ENCODE data around the gene VIPR1. TPM values are rescaled to one million over a fixed set of nuclear protein-coding genes. Genes with fewer than 3 reads are reported as not detected.

The VIPR1 gene
- not detected for total RNA-seq (2021; fragmentation: NEBNext Ultra II Directional; extraction: Animal tissue kit (Norgen Biotek cat#: 25700))
- long read RNA-seq = 0 reads

GRCh38 chr3:42502429-42503250 is at the start of gene VIPR1:
VIPR1 (plus strand) TSS chr3:42502643; CDS start chr3:42502736, 93 bp downstream.
- Mint-ChIP-seq H3K27me3 (ENCODE audit: insufficient read depth) (peaks cover 29% of the 10 kb centered on the region), H3K27ac (no peak within 1 kb of the TSS)
- TF ChIP-seq CTCF (IDR thresholded peaks at IDR 0.05) = no peak

GRCh38 chr3:42456211-42456610 is 46.2 kb upstream of the VIPR1 start:
- Mint-ChIP-seq H3K4me1 (ENCODE audit: low read depth) (no peaks in the 10 kb centered on the region), H3K9me3 (no peaks in the 10 kb centered on the region), H3K36me3 (ENCODE audit: low read depth) (no peaks in the 10 kb centered on the region), H3K27ac (no peak overlapping the region), H3K27me3 (ENCODE audit: insufficient read depth) (no peaks in the 10 kb centered on the region; the same call in none of the 2 replicates), H3K4me3 (no peak overlapping the region)
- DNase-seq = no peak
- no peak for TF ChIP-seq CTCF (IDR thresholded peaks at IDR 0.05)

More at GRCh38 chr3:42502429-42503250, at the start of gene VIPR1:
- Mint-ChIP-seq H3K4me1 (ENCODE audit: low read depth) (peaks cover 11% of the 10 kb centered on the region), H3K4me3 (peak within 1 kb of the TSS; percentile 33; the same call in 1 of the 2 replicates), H3K36me3 (ENCODE audit: low read depth) (no peaks in the 10 kb centered on the region), H3K9me3 (no peaks in the 10 kb centered on the region)
- no peak for DNase-seq

DNA sequence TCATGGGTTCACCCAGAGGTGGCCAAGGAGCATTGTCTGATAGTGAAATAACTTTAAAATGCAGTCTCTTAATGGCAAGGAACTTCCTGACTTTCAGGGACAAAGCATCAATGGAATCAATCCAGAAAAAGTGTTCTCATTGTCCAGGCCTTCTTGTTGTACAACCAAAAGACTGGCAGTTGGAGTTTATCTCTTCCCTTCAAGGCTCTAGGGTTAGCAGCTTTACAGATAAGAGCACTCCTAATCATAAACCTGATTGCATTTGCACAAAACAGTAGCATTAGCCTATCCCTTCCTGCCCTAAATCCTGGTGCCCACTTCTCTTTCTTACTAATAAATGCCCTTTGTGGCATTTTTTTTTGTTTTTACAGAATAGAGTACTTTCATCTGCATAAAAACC is 43.3 kb upstream of the VIPR1 start:
- H3K36me3 Mint-ChIP-seq (ENCODE audit: low read depth) = no peaks in the 10 kb centered on the region
- H3K27ac Mint-ChIP-seq = no peak overlapping the region
- no peaks in the 10 kb centered on the region; the same call in 1 of the 2 replicates for H3K27me3 Mint-ChIP-seq (ENCODE audit: insufficient read depth)

DNA sequence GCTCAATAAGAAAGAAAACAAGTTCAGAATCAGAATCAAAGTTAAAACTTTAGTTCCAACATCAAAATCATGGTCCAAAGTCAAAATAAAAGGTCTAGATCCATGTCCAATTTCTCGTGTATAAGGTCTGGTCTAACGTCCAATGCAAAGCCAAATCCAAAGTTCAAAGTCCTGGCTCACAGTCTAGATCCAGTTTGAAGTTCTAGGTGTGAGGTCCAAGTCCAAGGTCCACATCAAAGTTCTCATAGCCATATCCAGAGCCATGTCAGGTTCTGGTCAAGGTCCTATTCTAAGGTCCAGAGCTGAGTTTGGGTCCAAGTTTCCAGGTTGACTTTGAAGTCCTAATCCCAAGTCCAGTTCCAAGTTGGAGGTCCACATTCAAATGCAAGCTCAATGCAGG is 40.7 kb upstream of the VIPR1 start:
- Mint-ChIP-seq H3K36me3 (ENCODE audit: low read depth) (no peaks in the 10 kb centered on the region), H3K27ac (no peak overlapping the region), H3K27me3 (ENCODE audit: insufficient read depth) (peaks cover 5% of the 10 kb centered on the region; the same call in 1 of the 2 replicates), H3K4me3 (no peak overlapping the region), H3K4me1 (ENCODE audit: low read depth) (no peaks in the 10 kb centered on the region), H3K9me3 (no peaks in the 10 kb centered on the region)
- DNase-seq = no peak
- TF ChIP-seq CTCF (IDR thresholded peaks at IDR 0.05) = no peak

More for the DNA sequence above, 43.3 kb upstream of the VIPR1 start:
- DNase-seq = no peak
- Mint-ChIP-seq H3K4me1 (ENCODE audit: low read depth) (no peaks in the 10 kb centered on the region), H3K4me3 (no peak overlapping the region), H3K9me3 (no peaks in the 10 kb centered on the region)
- TF ChIP-seq CTCF (IDR thresholded peaks at IDR 0.05) = no peak

- DNase-seq = no peak
- Mint-ChIP-seq H3K9me3 (no peaks in the 10 kb centered on the region), H3K27ac (no peak overlapping the region), H3K4me3 (no peak overlapping the region), H3K27me3 (ENCODE audit: insufficient read depth) (peaks cover 5% of the 10 kb centered on the region; the same call in 1 of the 2 replicates), H3K36me3 (ENCODE audit: low read depth) (no peaks in the 10 kb centered on the region), H3K4me1 (ENCODE audit: low read depth) (no peaks in the 10 kb centered on the region)
- no peak for TF ChIP-seq CTCF (IDR thresholded peaks at IDR 0.05)
Observed at GRCh38 chr3:42463093-42463492, 39.4 kb upstream of the VIPR1 start.
